CD4-positive, alpha-beta T cell (primary cell): Measurements from ENCODE around the gene RASAL3. TPM values are rescaled to one million over a fixed set of nuclear protein-coding genes. Genes with fewer than 3 reads are reported as not detected.

Experiments
- ATAC-seq: fragments of 200-7000 bp; cut with Tn5 transposase; one replicate; pipeline ENCODE4 v1.10.0; 2022; ENCODE audit warnings: mild to moderate bottlenecking; ENCODE audit not compliant: poor library complexity
- CTCF ChIA-PET: fragments of 350-600 bp; sonication (Branson Sonifier 250); formaldehyde crosslinking; loops from one replicate; lab custom pipeline; 2021; ENCODE audit warnings: antibody characterized with exemption, inconsistent platforms; lab: Charles Lee
- POLR2A ChIA-PET: fragments of 350-600 bp; sonication (Branson Sonifier 250); formaldehyde crosslinking; loops from one replicate; lab custom pipeline; 2021; ENCODE audit warnings: antibody characterized with exemption, inconsistent platforms; lab: Charles Lee
- DNase-seq, 14 experiments: peaks; one replicate each; pipeline ENCODE4 v3.0.0-alpha.2; 2013 to 2020; ENCODE audit warnings: mixed read lengths in 2 of 14
- H3K27ac ChIP-seq, 2 donors: one replicate each; pipeline versions ENCODE4 v1.5.1 to v1.7.0; 2013; ENCODE audit warnings: low read length in 2 of 2, low read depth in 1 of 2, mild to moderate bottlenecking in 1 of 2
- H3K27me3 ChIP-seq, 2 experiments: 1 replicate in 1 of 2; 2 replicates in 1 of 2; pipeline versions ENCODE4 v1.6.1 to v1.7.0; 2013; ENCODE audit warnings: low read length in 2 of 2, control low read depth in 1 of 2, mild to moderate bottlenecking in 1 of 2, moderate library complexity in 1 of 2; ENCODE audit not compliant: insufficient read depth in 2 of 2, control insufficient read depth in 1 of 2
- H3K36me3 ChIP-seq: one replicate; pipeline ENCODE4 v1.6.1; 2013; ENCODE audit warnings: low read length, control low read depth; ENCODE audit not compliant: insufficient read depth
- H3K4me1 ChIP-seq: one replicate; pipeline ENCODE4 v1.6.1; 2013; ENCODE audit warnings: low read length, control low read depth; ENCODE audit not compliant: insufficient read depth
- H3K4me3 ChIP-seq: one replicate; pipeline ENCODE4 v1.5.1; 2013; ENCODE audit warnings: mild to moderate bottlenecking, low read length, moderate library complexity
- H3K9me3 ChIP-seq, 2 experiments: 1 replicate in 1 of 2; 2 replicates in 1 of 2; pipeline versions ENCODE4 v1.6.1 to v1.7.0; 2013; ENCODE audit warnings: low read length in 2 of 2, mild to moderate bottlenecking in 2 of 2, control low read depth in 1 of 2, moderate library complexity in 1 of 2; ENCODE audit not compliant: control insufficient read depth in 1 of 2, insufficient read depth in 1 of 2
- H3K27ac Mint-ChIP-seq: one replicate; pipeline ENCODE4 v1.8.0; 2020; ENCODE audit warnings: mixed read lengths
- H3K27me3 Mint-ChIP-seq: one replicate; pipeline ENCODE4 v1.8.0; 2021; ENCODE audit warnings: mixed read lengths
- H3K36me3 Mint-ChIP-seq: one replicate; pipeline ENCODE4 v1.8.0; 2021; ENCODE audit warnings: low read depth, mixed read lengths
- H3K4me1 Mint-ChIP-seq: one replicate; pipeline ENCODE4 v1.8.0; 2021; ENCODE audit warnings: low read depth, mixed read lengths
- H3K4me3 Mint-ChIP-seq: one replicate; pipeline ENCODE4 v1.8.0; 2020; ENCODE audit warnings: mild to moderate bottlenecking, mixed read lengths
- H3K9me3 Mint-ChIP-seq: one replicate; pipeline ENCODE4 v1.8.0; 2020; ENCODE audit warnings: mixed read lengths
- intact Hi-C, 2 experiments: fragments of 100-400 bp; cut with DNase I in 1 of 2; cut with micrococcal nuclease in 1 of 2; formaldehyde crosslinking; loops; one replicate each; pipeline versions ENCODE4 v1.15.1 to v1.9.0; 2023 to 2025; cut with DNase I, micrococcal nuclease
- total RNA-seq, 174 experiments: library from RNA in 2 of 174; stranded (reverse) in 2 of 174; gene quantifications; one replicate each; pipeline ENCODE4 v1.2.3 and lab custom pipeline; 2021 to 2026
- TF ChIP-seq, protein P1 (sequence below): fragments of 200-600 bp; IDR thresholded peaks from one replicate; pipeline ENCODE4 v1.8.0; 2022; ENCODE audit warnings: antibody characterized with exemption, mild to moderate bottlenecking

RASAL3 gene
- total RNA-seq, 2 experiments from 2014 or later = 91.8 to 92.8 TPM

DNA sequence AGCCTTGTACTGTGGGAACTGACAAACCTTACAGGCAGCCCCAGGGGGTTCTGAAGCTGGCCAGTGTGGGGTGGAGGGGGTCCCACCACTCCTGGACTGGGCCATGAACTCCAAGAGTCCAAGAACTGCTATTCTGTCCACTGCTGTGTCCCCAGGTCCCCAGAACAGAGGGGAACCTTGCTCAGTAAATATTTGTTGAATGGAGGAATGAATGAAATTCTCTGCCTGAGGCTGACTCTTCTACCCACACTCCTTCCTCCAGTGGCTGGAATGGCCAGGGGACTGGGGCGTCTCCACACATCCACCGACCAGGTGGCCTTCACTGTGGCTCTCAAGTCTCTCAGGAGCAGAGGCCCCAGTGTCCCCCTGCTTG, 26.2 kb downstream of the RASAL3 start:
- H3K27me3 Mint-ChIP-seq = no peaks in the 10 kb centered on the region
- H3K9me3 Mint-ChIP-seq = no peaks in the 10 kb centered on the region
- no peak overlapping the region for H3K4me3 ChIP-seq
- H3K27ac ChIP-seq = no peak overlapping the region
- CTCF ChIA-PET = no interaction called here
- no peaks in the 10 kb centered on the region for H3K27me3 ChIP-seq
- peaks cover 7% of the 10 kb centered on the region for H3K4me1 ChIP-seq
- H3K36me3 ChIP-seq = no peaks in the 10 kb centered on the region
- ATAC-seq (no peak), DNase-seq (no peak)
- TF ChIP-seq, protein P1, sequence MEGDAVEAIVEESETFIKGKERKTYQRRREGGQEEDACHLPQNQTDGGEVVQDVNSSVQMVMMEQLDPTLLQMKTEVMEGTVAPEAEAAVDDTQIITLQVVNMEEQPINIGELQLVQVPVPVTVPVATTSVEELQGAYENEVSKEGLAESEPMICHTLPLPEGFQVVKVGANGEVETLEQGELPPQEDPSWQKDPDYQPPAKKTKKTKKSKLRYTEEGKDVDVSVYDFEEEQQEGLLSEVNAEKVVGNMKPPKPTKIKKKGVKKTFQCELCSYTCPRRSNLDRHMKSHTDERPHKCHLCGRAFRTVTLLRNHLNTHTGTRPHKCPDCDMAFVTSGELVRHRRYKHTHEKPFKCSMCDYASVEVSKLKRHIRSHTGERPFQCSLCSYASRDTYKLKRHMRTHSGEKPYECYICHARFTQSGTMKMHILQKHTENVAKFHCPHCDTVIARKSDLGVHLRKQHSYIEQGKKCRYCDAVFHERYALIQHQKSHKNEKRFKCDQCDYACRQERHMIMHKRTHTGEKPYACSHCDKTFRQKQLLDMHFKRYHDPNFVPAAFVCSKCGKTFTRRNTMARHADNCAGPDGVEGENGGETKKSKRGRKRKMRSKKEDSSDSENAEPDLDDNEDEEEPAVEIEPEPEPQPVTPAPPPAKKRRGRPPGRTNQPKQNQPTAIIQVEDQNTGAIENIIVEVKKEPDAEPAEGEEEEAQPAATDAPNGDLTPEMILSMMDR = no peak
- H3K4me3 Mint-ChIP-seq = no peak overlapping the region
- POLR2A ChIA-PET = no interaction called here
- H3K4me1 Mint-ChIP-seq = peaks cover 5% of the 10 kb centered on the region
- intact Hi-C loops = no loop called here
- peaks cover 2% of the 10 kb centered on the region for H3K36me3 Mint-ChIP-seq
- H3K27ac Mint-ChIP-seq = no peak overlapping the region
- no peaks in the 10 kb centered on the region for H3K9me3 ChIP-seq

DNA sequence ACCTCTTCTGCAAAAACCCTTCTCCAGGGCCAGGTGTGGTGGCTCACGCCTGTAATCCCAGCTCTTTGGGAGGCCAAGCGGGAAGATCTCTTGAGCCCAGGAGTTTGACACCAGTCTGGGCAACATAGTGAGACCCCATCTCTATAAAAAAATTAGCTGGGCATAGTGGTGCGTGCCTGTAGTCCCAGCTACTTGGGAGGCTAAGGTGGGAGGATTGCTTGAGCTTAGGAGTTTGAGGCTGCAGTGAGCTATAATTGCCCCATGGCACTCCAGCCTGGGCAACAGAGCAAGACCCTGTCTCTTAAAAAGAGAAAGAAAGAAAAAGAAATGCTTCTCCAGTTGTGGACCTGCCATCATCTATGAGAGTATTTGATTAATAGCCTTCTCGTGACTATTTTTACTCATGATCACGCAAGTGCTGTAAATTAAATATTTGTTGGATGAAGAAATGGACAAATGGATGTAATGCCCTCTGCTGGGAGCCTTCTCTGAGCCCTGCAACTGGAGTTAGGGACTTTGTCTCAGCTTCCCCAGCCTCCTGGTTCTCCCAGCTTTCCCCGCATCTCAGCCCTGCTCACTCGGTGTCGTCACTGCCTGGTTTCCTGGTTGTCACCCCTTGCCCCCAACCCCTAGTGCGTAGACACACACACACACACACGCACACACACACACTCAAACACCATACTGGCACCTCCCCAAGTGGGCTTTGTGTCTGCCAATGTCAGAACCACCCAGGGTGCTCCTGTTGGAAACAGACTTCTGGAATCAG, 26.8 kb downstream of the RASAL3 start:
- Histone ChIP-seq H3K4me3 (no peak overlapping the region), H3K27me3 (no peaks in the 10 kb centered on the region), H3K36me3 (no peaks in the 10 kb centered on the region), H3K9me3 (no peaks in the 10 kb centered on the region), H3K4me1 (peaks cover 11% of the 10 kb centered on the region), H3K27ac (no peak overlapping the region)
- CTCF ChIA-PET = interaction anchor here (1.2 kb wide), 1 partner anchor 117 kb away, joined by 4 read pairs; no protein-coding TSS in a partner anchor
- DNase-seq (no peak), ATAC-seq (no peak)
- H3K36me3 Mint-ChIP-seq = peaks cover 5% of the 10 kb centered on the region
- intact Hi-C loops = no loop called here
- H3K27ac Mint-ChIP-seq = no peak overlapping the region
- TF ChIP-seq, protein P1 = no peak
- H3K9me3 Mint-ChIP-seq = no peaks in the 10 kb centered on the region
- no peaks in the 10 kb centered on the region for H3K27me3 Mint-ChIP-seq
- peaks cover 9% of the 10 kb centered on the region for H3K4me1 Mint-ChIP-seq
- POLR2A ChIA-PET = no interaction called here
- no peak overlapping the region for H3K4me3 Mint-ChIP-seq

DNA sequence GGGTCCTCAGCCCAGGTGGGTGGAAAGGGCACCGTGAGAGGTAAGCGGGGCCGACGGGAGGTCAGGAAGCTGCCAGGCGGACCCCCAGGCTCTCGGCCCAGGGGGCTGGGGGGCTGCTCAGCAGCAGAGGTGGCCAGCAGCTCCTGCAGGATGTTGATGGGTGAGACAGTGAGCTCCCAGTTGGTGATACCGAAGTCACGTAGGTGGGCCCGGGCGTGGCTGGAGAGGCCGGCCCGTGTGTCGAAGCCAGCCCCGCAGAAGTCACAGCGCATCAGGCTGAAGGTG, 27.6 kb downstream of the RASAL3 start:
- DNase-seq (no peak), ATAC-seq (no peak)
- Mint-ChIP-seq H3K4me3 (no peak overlapping the region), H3K27ac (no peak overlapping the region), H3K27me3 (no peaks in the 10 kb centered on the region), H3K4me1 (peaks cover 12% of the 10 kb centered on the region), H3K36me3 (peaks cover 8% of the 10 kb centered on the region), H3K9me3 (no peaks in the 10 kb centered on the region)
- intact Hi-C loops = no loop called here
- Histone ChIP-seq H3K36me3 (no peaks in the 10 kb centered on the region), H3K9me3 (no peaks in the 10 kb centered on the region), H3K4me3 (no peak overlapping the region), H3K4me1 (peaks cover 14% of the 10 kb centered on the region), H3K27ac (no peak overlapping the region), H3K27me3 (no peaks in the 10 kb centered on the region)
- ChIA-PET POLR2A (interaction anchor here (1.5 kb wide), 1 partner anchor 18 kb away, joined by 5 read pairs; the partner anchor contains the start of gene AKAP8L), CTCF (interaction anchor here (1.2 to 2.0 kb wide), 2 partner anchors 18 to 118 kb away, joined by 4 to 7 read pairs; partner anchors contain the start of gene AKAP8L)
- TF ChIP-seq, protein P1 = no peak
